WI38 (cell line): ENCODE measurements around the gene DIP2C.

Experiments used
- H3K4me3 ChIP-seq: 2 replicates; pipeline ENCODE4 v1.5.1; 2011; ENCODE audit warnings: low read depth, mild to moderate bottlenecking, control low read depth, low read length
- TF ChIP-seq, protein P1 (sequence below): IDR thresholded peaks from 2 replicates; pipeline ENCODE4 v1.5.1; 2012; ENCODE audit warnings: low read depth, mild to moderate bottlenecking, control low read depth, low read length

The DIP2C gene

DNA sequence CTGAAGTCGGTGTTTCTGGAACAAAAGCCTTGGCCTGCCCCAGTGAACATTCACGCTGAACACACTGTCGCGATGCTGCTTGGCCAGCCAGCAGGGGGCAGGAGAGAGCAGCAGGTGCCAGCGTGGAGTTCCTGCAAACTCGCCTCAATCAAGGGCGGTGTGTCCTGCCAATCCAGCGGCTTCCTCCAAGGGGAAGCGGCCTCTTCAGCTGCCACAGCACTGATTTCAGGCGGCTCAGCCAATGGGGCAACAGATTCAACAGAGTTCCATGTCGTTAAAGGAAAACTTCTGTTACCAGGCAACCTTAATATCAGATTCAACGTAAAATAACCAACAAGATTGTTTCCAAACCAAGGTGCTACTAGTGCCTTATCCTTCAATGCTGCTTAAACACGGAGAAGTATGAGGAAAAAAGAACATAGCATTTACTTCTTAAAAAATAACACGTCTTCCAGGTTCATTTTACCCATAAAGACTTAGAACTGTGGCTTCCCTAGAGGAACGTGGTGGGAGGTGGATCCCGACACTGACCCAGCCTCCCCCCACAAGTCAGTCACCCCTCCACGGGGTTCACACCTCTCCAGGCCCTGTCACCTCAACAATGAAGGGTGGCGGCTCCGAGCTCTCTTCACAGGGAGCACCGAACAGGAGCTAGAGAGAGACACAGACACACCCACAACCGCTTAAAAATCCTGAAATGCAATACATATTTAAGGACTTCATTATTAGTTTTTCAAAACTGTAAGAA is 178.2 kb downstream of the DIP2C start:
- TF ChIP-seq, protein P1, sequence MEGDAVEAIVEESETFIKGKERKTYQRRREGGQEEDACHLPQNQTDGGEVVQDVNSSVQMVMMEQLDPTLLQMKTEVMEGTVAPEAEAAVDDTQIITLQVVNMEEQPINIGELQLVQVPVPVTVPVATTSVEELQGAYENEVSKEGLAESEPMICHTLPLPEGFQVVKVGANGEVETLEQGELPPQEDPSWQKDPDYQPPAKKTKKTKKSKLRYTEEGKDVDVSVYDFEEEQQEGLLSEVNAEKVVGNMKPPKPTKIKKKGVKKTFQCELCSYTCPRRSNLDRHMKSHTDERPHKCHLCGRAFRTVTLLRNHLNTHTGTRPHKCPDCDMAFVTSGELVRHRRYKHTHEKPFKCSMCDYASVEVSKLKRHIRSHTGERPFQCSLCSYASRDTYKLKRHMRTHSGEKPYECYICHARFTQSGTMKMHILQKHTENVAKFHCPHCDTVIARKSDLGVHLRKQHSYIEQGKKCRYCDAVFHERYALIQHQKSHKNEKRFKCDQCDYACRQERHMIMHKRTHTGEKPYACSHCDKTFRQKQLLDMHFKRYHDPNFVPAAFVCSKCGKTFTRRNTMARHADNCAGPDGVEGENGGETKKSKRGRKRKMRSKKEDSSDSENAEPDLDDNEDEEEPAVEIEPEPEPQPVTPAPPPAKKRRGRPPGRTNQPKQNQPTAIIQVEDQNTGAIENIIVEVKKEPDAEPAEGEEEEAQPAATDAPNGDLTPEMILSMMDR: peak; percentile 94

GRCh38 chr10:510415-510881 is 179.0 kb downstream of the DIP2C start:
- no peak overlapping the region for H3K4me3 ChIP-seq
- TF ChIP-seq, protein P1: no peak

More for the DNA sequence above, 178.2 kb downstream of the DIP2C start:
- no peak overlapping the region for H3K4me3 ChIP-seq

- H3K4me3 ChIP-seq: no peak overlapping the region
- TF ChIP-seq, protein P1: no peak
Observed at GRCh38 chr10:509361-510102, 179.9 kb downstream of the DIP2C start.

DNA sequence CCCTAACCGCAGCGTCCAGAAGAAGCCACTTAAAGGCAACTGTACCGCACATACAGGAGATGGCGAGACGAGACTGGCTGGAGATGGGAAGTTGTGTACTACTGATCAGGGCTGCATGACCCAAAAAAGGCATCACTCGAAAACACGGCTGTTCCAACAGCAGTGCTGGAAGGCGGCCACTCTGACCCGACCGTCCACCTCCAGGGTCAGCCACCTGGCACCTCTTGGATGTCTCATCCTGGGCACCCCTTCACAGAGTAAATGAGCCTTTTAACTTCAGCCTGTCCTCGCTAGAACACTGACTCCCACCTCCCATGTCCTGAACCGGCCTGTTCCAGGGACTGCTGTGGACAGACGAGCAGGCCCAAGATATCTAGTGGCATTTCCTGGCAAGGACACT is 180.7 kb downstream of the DIP2C start:
- TF ChIP-seq, protein P1: no peak
- H3K4me3 ChIP-seq: no peak overlapping the region

GRCh38 chr10:507908-508444 is 181.5 kb downstream of the DIP2C start:
- TF ChIP-seq, protein P1: no peak

DNA sequence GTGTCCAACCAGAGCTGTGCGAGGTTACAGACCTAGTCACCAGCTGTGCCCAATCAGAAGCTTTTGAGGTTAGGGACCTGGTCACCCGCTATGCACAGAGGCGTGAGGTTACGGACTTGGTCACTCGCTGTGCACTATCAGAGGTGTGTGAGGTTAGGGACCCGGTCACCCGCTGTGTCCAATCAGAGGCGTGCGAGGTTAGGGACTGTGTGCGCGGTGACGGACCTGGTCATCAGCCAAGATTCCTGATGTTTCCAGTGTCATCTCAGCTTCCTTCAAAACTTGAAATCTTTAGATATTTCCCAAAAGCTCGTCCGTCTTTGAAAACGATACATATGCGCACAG is 182.1 kb downstream of the DIP2C start:
- H3K4me3 ChIP-seq: no peak overlapping the region
- TF ChIP-seq, protein P1: no peak

More at GRCh38 chr10:507908-508444, 181.5 kb downstream of the DIP2C start:
- H3K4me3 ChIP-seq: no peak overlapping the region
